C1 segment of cervical spinal cord (tissue), 14 donors: ENCODE results near the gene TPST1.
"Not testable (repeated sequence)": the region's sequence is repeated elsewhere in the genome, so short reads cannot be mapped to it uniquely, and the experiment has no call there.

Experiments used
- DNase-seq, 14 donors: peaks; one replicate each; lab custom pipeline; 2025; lab: John Stamatoyannopoulos, UW

The TPST1 gene

DNA sequence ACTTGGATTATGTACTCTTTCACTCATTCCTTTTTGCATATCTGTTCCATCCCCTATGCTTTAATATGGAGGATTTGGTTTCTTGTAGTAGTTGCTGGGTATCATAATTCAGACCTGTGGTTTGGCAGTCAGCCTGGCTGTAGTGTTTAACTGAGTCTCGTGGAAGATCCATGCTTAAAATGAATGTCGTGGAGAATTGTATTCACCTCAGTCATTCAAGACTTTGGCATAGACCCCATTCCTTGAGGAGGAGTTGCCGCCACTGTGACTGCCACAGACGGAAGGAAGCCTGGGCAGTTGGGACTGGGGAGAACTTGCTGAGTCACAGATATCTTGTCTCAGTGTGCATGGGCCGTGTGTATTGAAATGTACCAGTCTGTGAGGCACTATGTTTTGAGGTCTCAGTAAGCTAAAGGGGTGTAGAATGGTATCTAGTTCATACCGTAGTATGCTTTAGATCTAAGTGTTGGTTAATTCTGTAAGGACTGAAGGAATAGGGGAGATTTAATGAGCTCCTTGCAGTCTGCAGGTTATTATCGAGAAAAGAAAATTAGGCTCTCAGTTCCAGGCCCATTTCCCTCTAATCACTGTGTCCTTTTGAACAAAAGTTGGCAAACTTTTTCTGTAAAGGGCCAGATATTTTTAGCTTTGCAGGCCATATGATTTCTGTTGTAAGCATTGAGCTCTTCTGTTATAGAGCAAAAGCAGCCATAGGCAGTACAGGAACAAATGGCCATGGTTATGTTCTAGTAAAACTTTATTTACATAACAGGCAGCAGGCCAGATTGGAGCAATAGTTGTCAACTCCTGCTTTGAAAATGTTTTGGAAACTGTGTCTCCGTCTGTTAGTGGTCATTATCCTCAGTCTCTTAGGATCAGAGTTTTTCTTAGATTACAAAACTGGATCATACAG lies 76.8 kb downstream of the TPST1 start:
- peak in 3 of 14 donors; percentile 14 to 22 (median 19) for DNase-seq

DNA sequence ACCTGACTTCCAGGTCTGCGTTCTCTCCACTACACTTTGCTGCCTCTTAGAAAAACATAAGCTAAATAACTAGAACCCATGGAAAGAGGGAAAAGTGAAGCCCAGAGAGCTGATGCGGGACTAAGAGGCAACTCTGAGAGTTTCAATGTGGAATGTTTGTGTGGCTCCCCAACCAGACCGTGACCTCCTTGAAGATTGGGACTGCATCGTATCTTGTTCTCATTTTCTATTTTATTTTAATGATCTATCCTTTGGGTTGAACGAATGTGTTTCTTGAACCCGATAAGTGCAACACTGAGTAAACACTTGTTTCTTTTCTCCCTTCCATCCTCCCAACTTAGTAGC lies 77.4 kb downstream of the TPST1 start:
- no peak for DNase-seq

DNA sequence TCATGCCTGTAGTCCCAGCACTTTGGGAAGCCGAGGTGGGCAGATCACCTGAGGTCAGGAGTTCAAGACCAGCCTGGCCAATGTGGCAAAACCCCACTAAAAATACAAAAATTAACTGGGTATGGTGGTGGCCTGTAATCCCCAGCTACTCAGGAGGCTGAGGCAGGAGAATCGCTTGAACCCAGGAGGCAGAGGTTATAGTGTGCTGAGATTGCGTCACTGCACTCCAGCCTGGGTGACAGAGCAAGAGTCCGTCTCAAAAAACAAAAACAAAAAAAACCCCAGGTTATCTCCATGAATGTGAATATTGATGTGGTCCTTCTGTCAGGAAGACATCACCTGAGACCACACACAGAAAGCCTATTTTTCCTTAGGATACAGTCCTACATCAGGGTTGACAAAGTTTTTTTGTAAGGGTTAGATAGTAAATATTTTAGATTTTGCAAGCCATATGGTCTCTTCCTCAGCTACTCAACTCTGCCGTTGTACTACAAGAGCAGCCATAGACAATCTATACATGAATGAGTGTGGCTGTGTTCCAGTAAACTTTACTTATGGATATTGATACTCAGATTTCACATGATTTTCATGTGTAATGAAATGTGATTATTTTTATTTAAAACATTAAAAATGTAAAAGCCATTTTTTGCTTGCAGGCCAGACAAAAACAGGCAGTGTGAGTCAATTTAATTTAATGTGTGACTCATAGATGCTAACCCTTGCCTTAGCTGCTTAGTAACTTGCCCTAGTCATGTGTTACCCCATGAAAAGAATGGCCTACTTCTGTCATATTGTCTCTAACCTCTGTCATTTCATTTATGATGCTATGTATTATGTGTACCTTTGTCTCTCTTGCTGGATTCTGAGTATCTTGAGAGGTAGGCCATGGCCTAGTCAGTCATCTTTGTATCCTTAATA lies 78.1 kb downstream of the TPST1 start:
- DNase-seq, result no peak

DNA sequence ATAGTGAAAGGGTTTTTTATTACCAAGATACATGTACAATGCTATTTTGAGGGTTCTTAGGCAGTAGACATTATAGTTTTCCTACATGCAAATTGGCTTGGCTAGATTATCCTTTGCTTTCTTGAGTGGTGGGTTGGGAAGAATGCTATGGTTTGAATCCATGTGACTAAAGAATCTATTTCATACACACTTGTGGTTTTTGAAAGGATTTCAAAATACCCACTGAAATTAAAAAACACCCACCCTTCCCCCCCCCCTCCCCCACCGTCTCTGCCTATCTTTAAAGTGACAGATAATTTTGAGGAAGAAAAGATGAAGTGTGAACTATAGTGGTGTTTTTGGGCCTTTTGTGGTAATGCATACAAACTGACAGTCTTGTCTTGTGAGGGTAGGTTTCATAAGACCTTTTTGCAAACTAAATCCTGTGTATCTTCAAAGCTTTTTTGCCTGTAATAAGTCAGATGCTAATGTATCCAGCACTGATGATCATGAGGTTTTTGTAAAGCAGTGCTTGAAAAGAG lies 90.9 kb downstream of the TPST1 start:
- no peak for DNase-seq

DNA sequence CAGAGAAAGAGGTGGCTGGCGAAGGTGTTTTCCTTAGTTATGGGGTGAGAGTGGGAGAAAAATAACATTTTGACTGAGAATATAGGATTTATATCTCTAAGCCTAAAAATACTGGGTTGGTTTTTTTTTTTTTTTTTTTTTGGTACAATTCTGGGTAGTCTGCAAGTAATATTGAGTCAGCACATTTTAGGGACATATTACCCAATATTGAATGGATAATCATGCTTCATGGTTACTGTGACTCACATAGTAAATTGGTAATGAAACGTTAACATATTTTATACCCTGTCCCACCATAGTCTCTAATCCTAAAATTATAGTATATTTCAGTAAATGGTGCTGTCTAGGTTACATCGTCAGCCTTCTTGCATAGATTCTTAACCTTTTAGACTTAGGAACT lies 91.4 kb downstream of the TPST1 start:
- DNase-seq, result no peak

DNA sequence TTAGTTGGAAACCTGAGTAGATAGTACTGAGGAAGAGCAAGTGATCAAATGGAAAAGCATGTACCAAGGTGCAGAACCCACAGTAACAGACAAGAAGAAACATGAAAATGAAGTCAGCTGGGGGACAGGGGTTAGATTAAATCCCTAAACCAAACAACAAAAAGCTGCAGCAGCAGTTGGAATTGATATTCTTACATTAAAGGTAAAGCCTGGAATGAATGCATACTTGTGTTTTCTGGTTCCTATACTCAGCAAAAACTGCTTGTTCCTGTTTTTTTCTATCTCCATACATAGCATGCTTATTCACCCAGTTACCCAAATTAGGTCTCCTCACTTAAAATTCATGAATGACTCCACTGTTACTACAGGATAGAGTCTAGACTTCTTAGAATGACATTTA lies 92.4 kb downstream of the TPST1 start:
- DNase-seq, result no peak

DNA sequence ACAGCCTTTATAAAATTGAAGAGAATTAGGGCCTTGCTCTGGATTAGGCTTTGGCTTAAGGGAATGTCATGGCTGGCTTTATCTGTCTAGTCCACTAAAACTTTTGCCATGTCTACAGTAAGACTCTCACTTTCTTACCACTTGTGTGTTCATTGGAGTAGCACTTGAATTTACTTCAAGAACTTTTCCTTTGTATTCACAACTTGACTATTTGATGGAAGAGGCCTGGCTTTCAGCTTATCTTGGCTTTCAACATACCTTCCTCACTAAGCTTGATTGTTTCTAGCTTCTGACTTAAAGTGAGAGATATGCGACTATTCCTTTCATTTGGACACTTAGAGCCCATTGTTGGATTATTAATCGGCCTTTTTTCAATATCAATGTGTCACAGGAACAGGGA lies 96.1 kb downstream of the TPST1 start:
- DNase-seq, result no peak

DNA sequence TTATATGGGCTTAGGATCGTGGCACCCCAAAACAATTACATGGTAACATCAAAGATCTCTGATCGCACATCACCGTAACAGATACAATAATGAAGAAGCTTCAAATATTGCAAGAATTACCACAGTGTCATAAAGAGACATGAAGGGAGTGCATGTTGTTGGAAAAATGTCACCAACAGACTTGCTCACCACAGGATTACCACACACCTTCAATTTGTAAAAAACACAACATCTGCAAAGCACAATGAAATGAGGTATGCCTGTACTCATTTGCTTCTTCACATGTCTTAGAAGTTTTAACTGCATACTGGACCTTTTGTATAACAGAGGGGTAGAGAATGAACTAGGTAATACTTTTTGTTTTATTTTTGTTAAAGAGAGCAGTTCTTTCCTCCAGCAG lies 96.6 kb downstream of the TPST1 start:
- DNase-seq, result no peak

DNA sequence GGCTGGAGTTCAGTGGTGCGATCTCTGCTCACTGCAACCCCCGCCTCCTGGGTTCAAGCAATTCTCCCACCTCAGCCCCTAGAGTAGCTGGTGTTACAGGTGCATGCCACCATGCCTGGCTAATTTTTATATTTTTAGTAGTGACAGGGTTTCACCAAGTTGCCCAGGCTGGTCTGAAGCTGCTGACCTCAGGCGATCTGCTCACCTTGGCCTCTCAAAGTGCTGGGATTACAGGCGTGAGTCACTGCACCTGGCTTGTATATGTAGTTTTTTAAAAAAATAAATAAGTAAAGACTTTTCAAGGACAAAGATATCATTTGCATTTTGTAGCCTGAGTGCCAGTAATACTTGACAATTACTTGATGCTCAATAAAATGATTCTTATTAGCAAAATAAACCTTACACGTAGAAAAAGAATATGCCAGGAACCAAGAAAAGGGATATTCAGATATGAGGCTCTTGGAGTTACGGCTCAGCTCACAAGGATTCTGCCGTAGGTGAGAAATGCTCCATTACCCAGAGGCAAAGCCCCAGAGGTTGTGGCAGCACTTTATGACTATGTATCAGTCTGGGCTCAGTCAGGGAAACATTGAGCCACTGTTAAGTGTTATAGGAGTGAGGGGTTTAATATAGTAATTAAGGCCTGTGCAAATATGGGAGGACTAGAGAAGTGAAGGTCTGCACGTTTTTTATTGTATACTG lies 98.5 kb downstream of the TPST1 start:
- DNase-seq, result no peak

DNA sequence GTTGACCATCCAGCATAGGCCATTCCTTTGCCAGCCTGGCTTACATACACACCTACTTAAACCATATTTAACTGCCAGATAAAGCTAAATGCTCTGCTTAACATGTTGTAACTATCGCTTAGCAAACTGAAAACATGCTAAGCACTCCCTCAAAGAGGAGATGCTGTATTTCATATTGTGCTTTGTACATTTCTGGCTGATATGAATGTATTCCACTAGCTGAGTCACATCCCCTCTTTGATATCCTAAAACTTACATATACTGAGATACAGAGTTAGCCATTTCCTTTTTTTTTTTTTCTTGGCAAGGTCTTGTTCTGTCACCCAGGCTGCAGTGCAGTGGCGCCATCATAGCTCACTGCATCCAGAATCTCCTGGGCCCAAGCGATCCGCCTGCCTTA lies 99.4 kb downstream of the TPST1 start:
- DNase-seq, result no peak

DNA sequence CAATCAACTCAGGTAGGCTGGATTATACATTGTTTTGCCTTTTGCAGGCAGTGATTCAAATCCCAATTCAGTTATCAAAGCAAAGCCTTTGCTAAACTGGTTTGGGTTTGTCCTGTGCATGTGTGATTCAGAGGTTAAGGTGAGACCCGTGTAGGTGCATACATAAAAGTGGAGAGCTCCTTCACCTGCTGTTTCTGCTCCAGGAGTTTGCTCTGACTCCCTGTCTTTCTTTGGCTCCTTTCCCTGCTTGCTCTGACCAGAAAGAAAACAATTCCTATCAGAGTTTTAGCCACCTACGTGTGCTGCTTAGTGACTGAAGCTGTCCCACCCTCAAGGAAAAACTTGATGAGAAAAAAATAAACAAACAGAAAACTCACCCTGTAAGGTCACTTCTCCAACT lies 101.1 kb downstream of the TPST1 start:
- DNase-seq, result no peak

DNA sequence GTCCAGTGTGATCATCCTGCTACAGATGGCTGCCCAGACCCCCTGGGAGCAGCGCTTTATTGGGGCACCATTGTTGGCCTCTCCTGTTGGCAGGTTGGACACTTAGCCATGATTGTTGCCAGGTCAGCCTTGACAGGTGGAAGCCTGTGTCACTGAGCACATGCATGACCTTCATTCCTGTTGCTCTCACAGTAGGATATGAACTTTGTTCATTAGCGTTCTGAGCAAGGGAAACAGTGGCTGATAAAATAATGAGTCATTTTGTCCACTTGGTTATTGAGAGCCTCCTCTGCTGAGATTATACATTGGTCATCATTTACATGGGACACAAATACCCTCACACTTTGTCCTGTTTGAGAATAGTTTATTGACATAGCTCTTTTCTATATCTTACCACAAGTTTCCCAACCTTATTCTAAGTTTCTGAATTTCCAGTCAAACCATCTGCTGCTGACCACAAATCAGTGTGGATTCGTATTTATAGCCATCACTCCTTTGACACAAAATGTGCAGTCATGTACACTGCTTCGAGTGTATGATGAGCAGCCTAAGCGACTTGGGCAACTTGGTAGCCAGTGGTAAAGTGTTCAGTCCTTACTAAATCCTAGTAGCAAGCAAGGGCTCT lies 102.6 kb downstream of the TPST1 start:
- DNase-seq, result peak in 2 of 14 donors; percentile 36 to 86

DNA sequence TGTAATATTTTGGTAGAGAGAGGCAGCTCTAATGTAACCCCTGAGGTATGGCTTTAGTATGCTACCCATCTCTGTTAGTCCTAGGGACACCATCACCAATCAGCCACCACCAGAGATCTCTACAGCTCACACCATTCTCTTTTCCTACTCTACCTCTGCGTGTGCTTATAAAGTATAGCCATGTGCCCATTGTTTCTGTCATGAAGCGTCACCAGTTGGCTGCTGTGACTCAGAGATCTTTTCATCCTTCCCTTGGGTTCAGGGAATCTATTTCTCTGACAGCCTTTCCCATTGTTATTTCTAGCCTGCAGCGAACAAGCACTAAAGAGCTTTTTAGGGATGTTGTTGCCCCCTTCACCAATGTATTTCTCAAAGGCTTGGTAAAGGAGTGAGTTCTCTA lies 103.3 kb downstream of the TPST1 start:
- no peak for DNase-seq

DNA sequence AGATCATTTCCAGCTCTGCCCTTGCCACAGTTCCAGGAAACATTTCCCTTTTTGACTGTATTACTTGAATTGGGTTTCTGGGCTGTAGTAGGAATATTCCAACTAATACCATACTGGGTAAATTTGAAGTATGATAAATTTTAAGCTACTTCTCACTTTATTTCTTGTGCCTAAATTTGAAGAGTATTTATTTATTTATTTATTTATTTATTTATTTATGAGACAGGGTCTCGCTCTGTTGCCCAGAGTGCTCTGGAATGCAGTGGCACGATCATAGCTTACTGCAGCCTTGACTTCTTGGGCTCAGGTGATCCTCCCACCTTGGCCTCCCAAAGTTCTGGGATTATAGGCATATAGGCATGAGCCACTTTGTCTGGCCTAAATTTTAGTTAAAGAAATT lies 105.5 kb downstream of the TPST1 start:
- no peak for DNase-seq

DNA sequence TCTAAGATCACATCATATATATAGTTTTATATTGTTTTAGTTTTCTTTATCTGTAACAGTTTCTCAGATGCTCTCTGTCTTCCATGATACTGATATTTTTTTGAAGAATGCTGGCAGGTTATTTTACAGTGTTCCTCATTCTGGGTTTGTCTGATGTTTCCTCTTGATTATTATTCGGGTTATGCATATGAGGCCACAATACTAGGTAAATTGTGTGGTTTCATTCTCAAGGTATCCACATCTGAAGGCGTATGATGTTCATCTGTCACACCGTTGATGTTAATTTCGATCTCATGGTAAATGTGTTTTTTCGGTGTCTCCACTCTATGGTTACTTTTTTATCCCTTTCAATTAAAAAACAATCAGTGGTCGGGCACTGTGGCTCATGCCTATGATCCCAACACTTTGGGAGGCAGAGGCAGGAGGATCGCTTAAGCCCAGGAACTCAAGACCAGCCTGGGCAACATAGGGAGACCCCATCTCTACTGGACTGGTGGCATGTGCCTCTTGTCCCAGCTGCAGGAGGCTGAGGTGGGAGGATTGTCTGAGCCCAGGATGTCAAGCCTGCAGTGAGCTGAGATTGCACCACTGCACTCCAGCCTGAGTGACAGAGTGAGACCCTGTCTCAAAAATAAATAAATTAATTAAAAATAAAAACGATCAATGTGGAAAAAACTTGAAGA lies 108.9 kb downstream of the TPST1 start:
- DNase-seq, result no peak

DNA sequence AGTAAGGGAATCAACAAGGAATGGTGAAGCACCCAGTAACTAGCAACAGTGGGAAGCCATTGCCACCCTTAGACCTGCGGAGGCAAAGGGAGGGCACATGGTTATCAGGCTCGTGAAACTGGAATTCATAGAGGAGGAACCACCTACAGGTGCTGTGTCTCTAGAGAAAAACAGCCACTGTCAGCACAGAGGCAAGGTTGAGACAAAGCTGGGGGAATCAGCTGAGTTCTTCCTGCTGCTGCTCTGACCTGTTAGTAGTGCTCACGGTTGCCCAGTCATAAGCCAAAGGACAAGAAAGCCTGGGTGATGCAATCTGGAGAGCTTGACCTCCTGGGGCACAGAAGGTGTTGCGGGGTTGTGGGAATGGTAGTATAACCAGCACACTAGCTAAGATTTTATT lies 110.1 kb downstream of the TPST1 start:
- DNase-seq, result no peak

DNA sequence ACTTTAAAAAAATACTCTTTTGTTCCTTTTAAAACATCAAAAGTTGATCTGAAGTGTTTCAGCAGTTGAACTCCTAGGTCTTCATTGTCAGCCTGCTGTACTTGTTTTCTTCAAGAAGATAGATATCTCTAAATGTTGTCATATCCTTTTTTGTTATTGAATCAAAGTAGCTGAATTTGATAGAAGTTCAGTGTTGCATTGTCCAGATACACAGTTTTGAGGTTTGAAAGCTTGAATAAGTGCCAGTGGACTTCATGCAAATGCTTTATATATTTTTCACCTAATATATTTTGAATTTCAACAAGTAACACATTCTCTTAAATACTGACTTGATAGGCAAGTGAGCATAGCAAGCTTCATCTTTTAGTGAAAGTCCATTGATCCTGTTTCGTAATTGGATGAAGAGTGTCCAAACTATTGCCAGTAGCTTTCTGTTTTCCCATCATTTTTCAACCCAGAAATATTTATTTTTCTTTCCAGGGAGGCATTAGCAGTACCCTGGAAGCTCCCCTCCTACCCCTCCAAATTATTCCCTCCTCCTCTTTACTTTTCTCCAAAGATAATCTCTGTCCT lies 114.4 kb downstream of the TPST1 start:
- DNase-seq, result no peak

DNA sequence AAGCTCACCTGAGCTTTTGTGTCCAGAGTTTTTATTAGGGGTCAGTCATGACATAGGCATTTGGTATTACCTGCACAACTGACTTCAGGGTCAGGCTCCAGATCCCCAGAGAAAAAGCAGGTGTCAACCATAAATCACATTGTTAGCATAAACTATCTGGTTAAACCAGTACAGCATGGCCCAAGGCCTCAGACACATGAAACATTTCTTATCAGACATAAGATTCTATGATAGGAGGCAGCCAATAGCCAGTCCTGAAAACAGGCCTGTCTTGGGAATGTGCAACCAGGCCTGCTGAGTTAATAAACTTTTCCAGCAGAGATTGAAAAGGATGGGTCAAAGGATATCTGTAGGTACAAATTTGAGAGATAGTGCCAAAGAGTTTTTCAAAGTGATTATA lies 116.1 kb downstream of the TPST1 start:
- no peak for DNase-seq

DNA sequence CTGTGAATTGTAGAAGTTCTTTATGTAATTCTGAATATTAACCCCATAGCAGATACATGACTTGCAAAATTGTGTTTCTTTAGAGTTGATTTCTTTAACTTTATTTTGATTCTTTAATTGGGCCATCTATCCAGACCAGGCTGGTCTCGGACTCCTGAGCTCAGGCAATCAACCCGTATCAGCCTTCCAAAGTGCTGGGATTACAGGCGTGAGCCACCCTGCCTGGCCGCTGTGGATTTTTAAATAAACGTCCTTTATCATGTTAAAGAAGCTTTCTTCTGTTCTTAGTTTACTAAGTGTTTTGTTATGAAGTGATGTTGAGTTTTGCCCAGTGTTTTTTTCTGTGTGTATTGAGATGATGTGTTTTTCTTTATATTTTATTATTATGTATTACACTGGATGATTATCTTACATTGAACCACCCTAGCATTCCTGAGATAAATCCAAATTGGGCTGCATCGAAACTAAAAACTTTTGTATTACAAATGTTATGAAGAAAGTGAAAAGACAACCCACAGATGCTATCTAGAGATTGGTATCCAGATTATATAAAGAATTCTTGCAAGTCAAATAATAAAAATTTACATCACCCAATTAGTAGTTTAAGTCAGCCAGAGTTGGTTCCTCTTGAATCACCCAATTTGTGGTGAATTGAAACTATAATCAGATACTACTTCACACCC lies 118.1 kb downstream of the TPST1 start:
- DNase-seq, result no peak

DNA sequence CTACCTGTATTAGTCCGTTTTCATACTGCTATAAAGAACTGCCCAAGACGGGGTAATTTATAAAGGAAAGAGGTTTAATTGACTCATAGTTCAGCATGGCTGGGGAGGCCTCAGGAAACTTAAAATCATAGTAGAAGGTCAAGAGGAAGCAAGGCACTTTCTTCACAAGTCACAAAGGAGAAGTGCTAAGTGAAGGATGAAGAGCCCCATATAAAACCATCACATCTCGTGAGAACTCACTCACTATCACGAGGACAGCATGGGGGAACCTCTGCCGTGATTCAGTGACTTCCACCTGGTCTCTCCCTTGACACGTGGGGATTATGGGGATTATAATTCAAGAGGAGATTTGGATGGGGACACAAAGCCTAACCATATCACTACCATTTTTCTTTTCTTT lies 119.9 kb downstream of the TPST1 start:
- DNase-seq, result not testable (repeated sequence)
